T-helper 17 cell (primary cell): ENCODE data around the gene FNTB. TPM values are rescaled to one million over a fixed set of nuclear protein-coding genes. Genes with fewer than 3 reads are reported as not detected.
A peak's percentile ranks its signal among the peaks of the same experiment; 100 is the strongest.
"Not testable (repeated sequence)": the region's sequence is repeated elsewhere in the genome, so short reads cannot be mapped to it uniquely, and the experiment has no call there.

ENCODE experiments used
- ATAC-seq: fragments of 150-1000 bp; cut with Tn5 transposase; 2 replicates; pipeline ENCODE4 v1.10.0; 2021; ENCODE audit warnings: mild to moderate bottlenecking, moderate library complexity
- DNase-seq, 3 donors: peaks; one replicate each; pipeline versions ENCODE4 v3.0.0 to v3.0.0-alpha.2; 2020 to 2021
- H3K9me3 ChIP-seq: one replicate; pipeline ENCODE4 v1.7.0; 2013; ENCODE audit warnings: low read length, mild to moderate bottlenecking; ENCODE audit not compliant: control insufficient read depth, poor library complexity, severe bottlenecking
- H3K27ac Mint-ChIP-seq: one replicate; pipeline ENCODE4 v1.8.0; 2022; ENCODE audit warnings: mild to moderate bottlenecking, moderate library complexity, mixed read lengths
- H3K27me3 Mint-ChIP-seq: one replicate; pipeline ENCODE4 v1.8.0; 2022; ENCODE audit warnings: mixed read lengths
- H3K36me3 Mint-ChIP-seq: one replicate; pipeline ENCODE4 v1.8.0; 2022; ENCODE audit warnings: low read depth, mixed read lengths
- H3K4me1 Mint-ChIP-seq: one replicate; pipeline ENCODE4 v1.8.0; 2022; ENCODE audit warnings: mild to moderate bottlenecking, mixed read lengths
- H3K4me3 Mint-ChIP-seq: one replicate; pipeline ENCODE4 v1.8.0; 2022; ENCODE audit warnings: mild to moderate bottlenecking, moderate library complexity, mixed read lengths
- total RNA-seq, 4 donors: library from RNA in 2 of 4; stranded (reverse) in 2 of 4; gene quantifications; one replicate each; pipeline ENCODE4 v1.2.3 and lab custom pipeline; 2022 to 2026

The FNTB gene
- total RNA-seq, 2 donors from 2014 or later: 14.2 to 22.5 TPM

DNA sequence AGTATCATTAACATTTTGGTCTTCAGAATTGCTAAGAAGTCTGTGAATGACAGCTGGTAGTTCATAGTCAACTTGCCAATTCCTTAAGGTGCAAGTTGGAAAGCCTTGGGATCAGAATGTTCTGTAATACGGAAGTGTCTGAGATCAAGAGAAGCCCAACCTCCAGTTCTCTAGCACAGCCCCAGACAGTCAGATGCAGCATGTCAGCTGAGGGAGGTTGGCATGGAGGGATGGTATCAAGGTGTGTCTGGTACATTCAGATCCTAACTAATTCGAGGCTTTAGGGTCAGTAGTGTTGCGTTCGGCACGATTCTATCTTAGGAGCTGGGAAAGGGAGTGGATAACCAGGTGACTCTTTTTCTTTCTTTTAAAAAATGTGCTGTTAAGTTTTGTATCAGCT lies 38.3 kb downstream of the FNTB start:
- no peak for ATAC-seq
- no peaks in the 10 kb centered on the region for H3K27me3 Mint-ChIP-seq
- peaks cover 4% of the 10 kb centered on the region for H3K36me3 Mint-ChIP-seq
- no peak overlapping the region for H3K27ac Mint-ChIP-seq
- H3K4me3 Mint-ChIP-seq: no peak overlapping the region
- DNase-seq: no peak
- peaks cover under 1% of the 10 kb centered on the region for H3K4me1 Mint-ChIP-seq
- no peaks in the 10 kb centered on the region for H3K9me3 ChIP-seq

DNA sequence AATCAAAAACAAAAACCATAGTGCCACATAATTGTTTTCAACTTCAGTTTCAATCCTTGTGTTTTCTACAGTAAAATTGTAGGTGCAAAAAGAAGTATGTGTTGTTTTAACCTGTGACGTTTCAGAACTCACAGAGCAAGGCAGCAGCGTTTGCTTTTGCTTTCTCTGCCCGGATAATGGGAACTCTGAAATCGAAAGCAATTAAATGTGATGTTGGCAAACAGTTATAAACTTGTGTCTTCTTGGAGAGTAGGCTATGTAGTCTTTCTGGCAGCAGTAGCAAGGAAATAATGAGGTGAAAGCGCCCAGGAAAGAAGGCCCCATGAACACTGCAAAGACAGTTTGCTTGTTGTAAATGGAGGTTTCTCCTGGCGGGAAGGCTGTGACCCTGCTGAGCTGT lies 39.1 kb downstream of the FNTB start:
- H3K9me3 ChIP-seq: no peaks in the 10 kb centered on the region
- ATAC-seq (no peak), DNase-seq (no peak)
- no peaks in the 10 kb centered on the region for H3K27me3 Mint-ChIP-seq
- H3K27ac Mint-ChIP-seq: no peak overlapping the region
- no peaks in the 10 kb centered on the region for H3K4me1 Mint-ChIP-seq
- peaks cover 4% of the 10 kb centered on the region for H3K36me3 Mint-ChIP-seq
- no peak overlapping the region for H3K4me3 Mint-ChIP-seq

DNA sequence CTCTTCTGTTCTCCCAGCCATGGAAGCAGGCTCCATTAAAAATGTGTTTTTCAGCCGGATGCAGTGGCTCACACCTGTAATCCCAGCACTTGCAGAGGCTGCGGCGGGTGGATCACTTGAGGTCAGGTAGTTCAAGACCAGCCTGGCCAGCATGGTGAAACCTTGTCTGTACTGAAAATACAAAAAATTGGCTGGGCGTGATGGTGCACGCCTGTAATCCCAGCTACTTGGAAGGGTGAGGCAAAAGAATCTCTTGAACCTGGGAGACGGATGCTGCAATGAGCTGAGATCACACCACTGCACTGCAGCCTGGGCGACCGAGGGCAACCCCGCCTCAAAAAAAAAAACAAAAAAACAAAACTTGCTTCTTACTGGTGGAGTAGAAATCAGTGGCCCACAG lies 39.8 kb downstream of the FNTB start:
- DNase-seq (no peak), ATAC-seq (no peak)
- no peaks in the 10 kb centered on the region for H3K27me3 Mint-ChIP-seq
- peaks cover 4% of the 10 kb centered on the region for H3K36me3 Mint-ChIP-seq
- H3K9me3 ChIP-seq: no peaks in the 10 kb centered on the region
- H3K4me1 Mint-ChIP-seq: no peaks in the 10 kb centered on the region
- peak overlapping the region; percentile 29 for H3K27ac Mint-ChIP-seq
- H3K4me3 Mint-ChIP-seq: no peak overlapping the region

DNA sequence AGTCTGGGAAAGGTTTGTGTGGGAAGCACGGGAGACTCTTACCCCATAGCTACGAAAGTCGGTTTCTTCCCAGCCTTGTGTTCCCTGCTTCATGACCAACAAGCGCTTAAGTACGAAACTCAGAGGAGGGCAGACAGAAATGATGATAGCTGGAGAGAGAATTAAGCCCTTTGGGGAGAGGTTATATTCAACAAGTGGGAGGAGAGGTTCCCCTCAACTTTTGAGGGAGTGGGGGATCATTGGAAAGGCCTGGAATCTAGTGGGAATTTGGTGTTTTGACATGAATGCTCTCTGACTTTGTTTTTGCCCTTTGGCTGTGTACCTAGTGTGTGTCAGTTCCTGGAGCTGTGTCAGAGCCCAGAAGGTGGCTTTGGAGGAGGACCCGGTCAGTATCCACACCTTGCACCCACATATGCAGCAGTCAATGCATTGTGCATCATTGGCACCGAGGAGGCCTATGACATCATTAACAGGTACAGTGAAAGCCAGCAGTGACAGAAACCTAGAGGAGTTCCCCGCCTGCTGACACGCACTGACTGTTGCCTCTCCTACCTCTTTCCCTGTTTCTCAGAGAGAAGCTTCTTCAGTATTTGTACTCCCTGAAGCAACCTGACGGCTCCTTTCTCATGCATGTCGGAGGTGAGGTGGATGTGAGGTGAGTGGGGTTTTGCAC lies 40.6 kb downstream of the FNTB start:
- H3K4me3 Mint-ChIP-seq: no peak overlapping the region
- ATAC-seq (no peak), DNase-seq (no peak)
- H3K36me3 Mint-ChIP-seq: peaks cover 5% of the 10 kb centered on the region
- no peaks in the 10 kb centered on the region for H3K4me1 Mint-ChIP-seq
- no peaks in the 10 kb centered on the region for H3K27me3 Mint-ChIP-seq
- H3K9me3 ChIP-seq: no peaks in the 10 kb centered on the region
- peak overlapping the region; percentile 29 for H3K27ac Mint-ChIP-seq

DNA sequence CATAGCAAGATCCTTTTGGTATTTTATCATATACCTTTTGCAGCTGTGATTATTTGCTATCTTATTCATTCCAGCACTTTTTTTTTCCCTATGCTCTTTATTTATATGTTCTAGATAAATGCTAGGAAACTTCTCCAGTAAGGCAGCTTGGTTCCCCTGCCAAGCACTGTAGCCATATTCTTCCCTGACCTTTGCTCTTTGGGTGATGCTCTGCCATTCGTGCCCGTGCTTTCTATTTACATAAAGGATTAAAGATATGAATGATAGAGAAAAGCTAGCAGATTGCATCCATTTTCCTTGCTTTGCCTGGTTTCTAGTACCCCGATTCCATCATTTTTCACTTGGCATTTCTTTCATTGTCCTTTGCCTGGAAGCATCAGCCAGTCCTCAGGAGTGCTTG lies 42.2 kb downstream of the FNTB start:
- no peak for DNase-seq
- Mint-ChIP-seq H3K4me1 (no peaks in the 10 kb centered on the region), H3K4me3 (no peak overlapping the region), H3K27ac (no peak overlapping the region), H3K36me3 (peaks cover 12% of the 10 kb centered on the region), H3K27me3 (no peaks in the 10 kb centered on the region)
- no peaks in the 10 kb centered on the region for H3K9me3 ChIP-seq
- ATAC-seq: no peak

DNA sequence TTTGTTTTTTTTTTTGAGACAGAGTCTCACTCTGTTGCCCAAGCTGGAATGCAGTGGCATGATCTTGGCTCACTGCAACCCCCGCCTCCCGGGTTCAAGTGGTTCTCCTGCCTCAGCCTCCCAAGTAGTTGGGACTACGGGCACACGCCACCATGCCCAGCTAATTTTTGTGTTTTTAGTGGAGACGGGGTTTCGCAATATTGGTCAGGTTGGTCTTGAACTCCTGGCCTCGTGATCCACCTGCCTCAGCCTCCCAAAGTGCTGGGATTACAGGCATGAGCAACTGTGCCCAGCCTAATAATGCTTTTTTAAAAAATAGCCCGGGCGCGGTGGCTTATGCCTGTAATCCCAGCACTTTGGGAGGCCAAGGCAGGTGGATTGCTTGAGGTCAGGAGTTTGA lies 44.6 kb downstream of the FNTB start:
- not testable (repeated sequence) for H3K9me3 ChIP-seq, H3K4me1 Mint-ChIP-seq, ATAC-seq, H3K4me3 Mint-ChIP-seq, H3K27ac Mint-ChIP-seq, DNase-seq, H3K27me3 Mint-ChIP-seq
- peaks cover 12% of the 10 kb centered on the region for H3K36me3 Mint-ChIP-seq

DNA sequence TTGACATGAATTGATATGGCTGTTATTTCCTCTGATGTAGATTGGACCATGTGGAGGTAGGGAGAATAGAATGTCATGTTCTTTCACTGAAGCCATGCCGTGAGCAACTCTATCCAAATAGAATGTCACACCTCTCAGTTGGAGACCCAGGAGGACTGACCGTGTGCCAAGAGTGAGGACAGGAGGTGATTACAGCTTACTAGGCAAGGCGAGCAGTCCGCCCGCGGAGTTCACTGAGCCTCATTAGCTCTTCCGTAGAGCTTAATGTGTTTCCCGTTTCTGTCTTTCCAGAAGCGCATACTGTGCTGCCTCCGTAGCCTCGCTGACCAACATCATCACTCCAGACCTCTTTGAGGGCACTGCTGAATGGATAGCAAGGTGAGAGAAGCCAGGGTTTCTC lies 45.6 kb downstream of the FNTB start:
- Mint-ChIP-seq H3K4me3 (no peak overlapping the region), H3K36me3 (peaks cover 10% of the 10 kb centered on the region), H3K4me1 (peaks cover 4% of the 10 kb centered on the region), H3K27ac (no peak overlapping the region), H3K27me3 (no peaks in the 10 kb centered on the region)
- no peaks in the 10 kb centered on the region for H3K9me3 ChIP-seq
- ATAC-seq: no peak
- no peak for DNase-seq

DNA sequence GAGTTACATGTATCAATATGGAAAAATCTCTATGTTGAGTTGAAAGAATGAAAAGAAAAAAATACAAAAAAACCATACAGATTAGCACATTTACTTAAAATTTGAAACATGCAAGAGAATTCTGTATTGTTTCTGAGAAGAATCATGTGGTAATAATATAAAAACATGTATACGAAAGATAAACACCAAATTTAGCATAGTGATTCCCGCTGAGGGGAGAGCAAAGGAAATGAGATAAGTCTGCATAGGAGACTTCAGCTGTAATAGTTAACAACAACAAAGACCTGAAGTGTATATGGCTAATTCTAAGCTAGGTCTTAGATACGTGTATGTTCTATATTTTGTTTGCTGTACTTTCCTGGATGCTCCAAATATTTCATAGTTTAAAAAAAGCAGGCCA lies 46.5 kb downstream of the FNTB start:
- ATAC-seq (no peak), DNase-seq (no peak)
- no peaks in the 10 kb centered on the region for H3K27me3 Mint-ChIP-seq
- peaks cover 10% of the 10 kb centered on the region for H3K36me3 Mint-ChIP-seq
- peaks cover 4% of the 10 kb centered on the region for H3K4me1 Mint-ChIP-seq
- H3K27ac Mint-ChIP-seq: no peak overlapping the region
- H3K9me3 ChIP-seq: no peaks in the 10 kb centered on the region
- no peak overlapping the region for H3K4me3 Mint-ChIP-seq

DNA sequence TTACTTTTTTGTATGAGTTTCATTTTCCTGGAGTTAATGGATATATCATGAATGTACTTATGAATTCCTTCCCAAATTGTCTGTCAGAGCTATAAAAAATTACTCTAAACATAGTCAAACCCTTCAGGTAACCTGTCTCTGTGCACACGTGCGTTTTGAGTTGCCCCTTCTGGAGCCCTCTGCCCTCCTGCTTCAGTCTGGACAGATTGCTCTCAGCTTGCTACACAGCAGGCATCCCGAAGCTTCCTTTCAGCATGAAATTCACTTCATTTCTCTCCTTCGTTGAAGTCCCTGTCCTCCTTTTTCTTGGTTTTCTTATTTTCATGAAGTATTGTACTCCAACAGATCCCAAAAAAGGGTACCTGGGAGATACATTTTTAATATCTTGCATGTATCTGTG lies 47.3 kb downstream of the FNTB start:
- no peaks in the 10 kb centered on the region for H3K9me3 ChIP-seq
- DNase-seq (no peak), ATAC-seq (no peak)
- Mint-ChIP-seq H3K27me3 (no peaks in the 10 kb centered on the region), H3K4me1 (peaks cover 4% of the 10 kb centered on the region), H3K27ac (peak overlapping the region; percentile 32), H3K4me3 (no peak overlapping the region), H3K36me3 (peaks cover 14% of the 10 kb centered on the region)

DNA sequence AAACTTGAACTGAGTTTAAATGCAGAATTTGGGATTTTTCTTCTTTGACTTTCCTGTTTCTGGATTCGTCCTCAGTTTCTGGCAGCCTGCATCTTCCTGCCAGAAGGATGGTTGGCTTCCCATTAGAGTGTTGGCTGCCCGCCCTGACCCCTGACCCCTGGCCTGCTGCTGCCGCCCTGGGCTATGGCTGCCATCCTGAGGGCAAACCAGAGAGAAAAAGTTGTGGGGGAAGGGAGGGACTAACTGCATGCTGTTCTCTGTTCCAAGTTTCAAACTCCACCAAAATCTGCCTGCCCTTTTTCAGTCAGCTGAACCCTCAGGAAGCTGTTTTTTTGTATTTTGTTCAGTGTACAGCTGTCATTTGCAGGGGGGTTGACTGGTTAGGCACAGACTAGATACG lies 48.4 kb downstream of the FNTB start:
- H3K4me1 Mint-ChIP-seq: peaks cover 4% of the 10 kb centered on the region
- no peak for ATAC-seq
- H3K36me3 Mint-ChIP-seq: peaks cover 14% of the 10 kb centered on the region
- peak overlapping the region; percentile 32 for H3K27ac Mint-ChIP-seq
- no peak for DNase-seq
- no peaks in the 10 kb centered on the region for H3K9me3 ChIP-seq
- H3K27me3 Mint-ChIP-seq: no peaks in the 10 kb centered on the region
- H3K4me3 Mint-ChIP-seq: no peak overlapping the region

DNA sequence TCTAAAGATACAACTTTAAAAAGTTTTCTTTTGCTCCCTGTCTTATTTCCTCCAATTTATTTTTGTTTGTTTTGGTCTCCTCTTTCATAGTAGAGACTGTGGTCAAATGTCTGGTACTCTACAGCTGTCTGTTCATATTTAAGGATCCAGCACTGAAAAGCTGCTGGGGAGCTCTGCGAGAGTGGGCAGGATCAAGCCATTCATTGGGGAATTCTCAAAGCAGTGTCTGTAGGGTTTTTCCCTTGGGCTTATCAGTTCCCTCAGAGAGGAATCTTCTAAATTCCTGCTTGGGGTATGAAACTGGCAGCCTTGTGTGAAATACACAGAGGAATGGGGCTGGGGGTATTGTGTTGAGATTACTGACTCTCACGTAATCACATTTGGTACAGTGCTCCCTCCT lies 52.3 kb downstream of the FNTB start:
- H3K9me3 ChIP-seq: no peaks in the 10 kb centered on the region
- ATAC-seq (no peak), DNase-seq (no peak)
- H3K4me3 Mint-ChIP-seq: no peak overlapping the region
- no peak overlapping the region for H3K27ac Mint-ChIP-seq
- H3K27me3 Mint-ChIP-seq: no peaks in the 10 kb centered on the region
- H3K4me1 Mint-ChIP-seq: peaks cover 7% of the 10 kb centered on the region
- peaks cover 6% of the 10 kb centered on the region for H3K36me3 Mint-ChIP-seq

DNA sequence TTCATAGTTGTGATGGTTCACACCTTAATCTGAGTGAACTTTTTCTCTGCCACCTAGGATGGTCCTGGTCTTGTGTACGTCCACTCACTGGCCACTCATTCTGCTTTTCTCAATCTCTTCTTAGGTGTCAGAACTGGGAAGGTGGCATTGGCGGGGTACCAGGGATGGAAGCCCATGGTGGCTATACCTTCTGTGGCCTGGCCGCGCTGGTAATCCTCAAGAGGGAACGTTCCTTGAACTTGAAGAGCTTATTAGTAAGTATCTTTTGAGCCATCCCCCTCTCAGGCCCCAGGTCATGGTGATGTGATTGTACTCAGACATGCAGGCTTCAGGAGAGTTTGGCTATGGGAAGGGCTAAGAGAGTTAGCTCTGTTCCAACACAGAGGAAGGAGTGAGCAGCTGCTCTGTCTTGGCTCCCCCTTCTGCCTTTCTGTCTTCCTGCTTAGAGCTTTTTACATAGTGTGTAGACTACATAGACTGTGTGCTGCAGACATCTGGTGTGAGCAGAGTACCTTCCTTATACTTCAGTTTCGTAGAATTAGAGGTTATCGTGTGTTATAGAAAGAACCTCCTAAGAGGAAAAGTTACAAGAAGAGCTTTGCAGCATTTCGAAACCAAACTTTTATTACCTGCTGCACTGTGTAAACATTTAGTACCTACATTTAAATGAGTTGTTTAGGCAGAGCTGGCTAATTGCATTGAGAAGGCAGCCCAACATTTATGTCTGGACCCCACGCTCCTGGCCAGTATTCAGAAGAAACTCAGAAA lies 54.2 kb downstream of the FNTB start:
- peaks cover 6% of the 10 kb centered on the region for H3K36me3 Mint-ChIP-seq
- DNase-seq (no peak), ATAC-seq (no peak)
- no peak overlapping the region for H3K4me3 Mint-ChIP-seq
- no peaks in the 10 kb centered on the region for H3K27me3 Mint-ChIP-seq
- no peak overlapping the region for H3K27ac Mint-ChIP-seq
- H3K4me1 Mint-ChIP-seq: peaks cover 5% of the 10 kb centered on the region
- no peaks in the 10 kb centered on the region for H3K9me3 ChIP-seq

DNA sequence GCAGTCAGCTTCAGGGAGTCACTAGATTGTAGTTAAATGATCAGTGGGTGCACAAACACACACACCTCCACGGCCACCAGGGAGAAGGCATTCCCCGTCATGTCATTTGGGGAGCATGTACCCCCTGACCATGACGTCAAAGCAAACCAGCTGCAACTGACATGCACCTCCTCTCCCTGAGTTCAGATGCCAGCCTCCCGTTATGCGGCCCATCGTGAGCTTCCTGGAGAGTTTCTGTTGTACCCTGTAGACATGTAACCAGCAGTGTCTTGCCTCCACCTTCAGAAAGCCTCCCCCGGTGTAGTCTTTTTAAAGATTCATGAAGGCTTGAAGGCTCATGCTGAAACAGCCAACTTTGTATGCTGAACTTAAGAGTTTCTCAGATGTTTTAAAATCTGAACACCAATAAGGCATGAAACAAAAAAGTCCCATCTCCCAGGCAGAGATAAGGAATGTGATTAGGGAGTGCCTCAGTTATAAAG lies 54.8 kb downstream of the FNTB start:
- Mint-ChIP-seq H3K27ac (no peak overlapping the region), H3K36me3 (peaks cover 5% of the 10 kb centered on the region), H3K27me3 (no peaks in the 10 kb centered on the region), H3K4me3 (no peak overlapping the region), H3K4me1 (peaks cover 4% of the 10 kb centered on the region)
- no peaks in the 10 kb centered on the region for H3K9me3 ChIP-seq
- DNase-seq (no peak), ATAC-seq (no peak)

DNA sequence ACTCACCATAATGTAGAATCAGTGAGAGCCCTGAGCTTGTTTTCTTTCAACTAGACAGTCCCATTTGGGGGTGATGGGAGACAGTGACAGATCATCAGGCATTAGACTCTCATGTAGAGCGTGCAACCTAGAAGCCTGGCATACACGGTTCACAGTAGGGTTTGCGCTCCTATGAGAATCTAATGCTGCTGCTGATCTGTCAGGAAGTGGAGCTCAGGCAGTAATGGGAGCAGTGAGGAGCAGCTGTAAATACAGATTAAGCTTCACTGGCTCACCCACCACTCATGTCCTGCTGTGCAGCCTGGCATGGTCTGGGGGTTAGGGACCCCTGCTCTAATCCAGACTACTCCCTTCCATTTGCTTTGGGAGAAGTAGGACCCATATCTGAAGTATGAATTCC lies 55.6 kb downstream of the FNTB start:
- no peak overlapping the region for H3K27ac Mint-ChIP-seq
- peaks cover 4% of the 10 kb centered on the region for H3K4me1 Mint-ChIP-seq
- no peak for DNase-seq
- H3K9me3 ChIP-seq: no peaks in the 10 kb centered on the region
- H3K36me3 Mint-ChIP-seq: peaks cover 5% of the 10 kb centered on the region
- no peak overlapping the region for H3K4me3 Mint-ChIP-seq
- no peaks in the 10 kb centered on the region for H3K27me3 Mint-ChIP-seq
- ATAC-seq: no peak
